Hepatocyte (in vitro differentiated cells): ENCODE results near the gene SIX3. TPM values are rescaled to one million over a fixed set of nuclear protein-coding genes. Genes with fewer than 3 reads are reported as not detected.

Experiments used
- DNase-seq: peaks from one replicate; pipeline ENCODE4 v3.0.0-alpha.2; 2016; ENCODE audit warnings: low spot score
- H2AFZ ChIP-seq: fragments of 200-600 bp; sonication (generic); 2 replicates; pipeline ENCODE4 v1.6.0; 2016; ENCODE audit warnings: antibody characterized with exemption, mild to moderate bottlenecking
- H3K27ac ChIP-seq: fragments of 200-600 bp; sonication (generic); 2 replicates; pipeline ENCODE4 v1.5.1; 2016; ENCODE audit warnings: mild to moderate bottlenecking
- H3K27me3 ChIP-seq: fragments of 200-600 bp; sonication (generic); 2 replicates; pipeline ENCODE4 v1.6.1; 2016
- H3K36me3 ChIP-seq: fragments of 200-600 bp; sonication (generic); replicated peaks from 2 replicates; pipeline ENCODE4 v1.5.1; 2016; ENCODE audit warnings: low read depth; ENCODE audit not compliant: insufficient read depth
- H3K4me1 ChIP-seq: fragments of 200-600 bp; sonication (generic); 2 replicates; pipeline ENCODE4 v1.5.1; 2016; ENCODE audit warnings: mild to moderate bottlenecking, moderate library complexity; ENCODE audit not compliant: insufficient read depth
- H3K4me2 ChIP-seq: fragments of 200-600 bp; sonication (generic); 2 replicates; pipeline ENCODE4 v1.6.0; 2016
- H3K4me3 ChIP-seq: fragments of 200-600 bp; sonication (generic); 2 replicates; pipeline ENCODE4 v1.5.1; 2016; ENCODE audit warnings: mild to moderate bottlenecking
- H3K79me2 ChIP-seq: fragments of 200-600 bp; sonication (generic); 2 replicates; pipeline ENCODE4 v1.6.0; 2017; ENCODE audit warnings: mild to moderate bottlenecking
- H3K9me2 ChIP-seq: fragments of 200-600 bp; sonication (generic); replicated peaks from 2 replicates; pipeline ENCODE4 v1.6.0; 2017; ENCODE audit warnings: mild to moderate bottlenecking; ENCODE audit not compliant: insufficient read depth
- H3K9me3 ChIP-seq: fragments of 200-600 bp; sonication (generic); 2 replicates; pipeline ENCODE4 v1.5.1; 2016; ENCODE audit warnings: low read depth, mild to moderate bottlenecking
- H4K20me1 ChIP-seq: fragments of 200-600 bp; sonication (generic); 2 replicates; pipeline ENCODE4 v1.6.0; 2016; ENCODE audit warnings: mild to moderate bottlenecking; ENCODE audit not compliant: insufficient read depth, poor library complexity, severe bottlenecking
- EZH2 ChIP-seq: fragments of 200-600 bp; sonication (generic); IDR thresholded peaks from 2 replicates; pipeline ENCODE4 v1.6.1; 2016; ENCODE audit warnings: antibody characterized with exemption, mild to moderate bottlenecking, borderline replicate concordance
- EZH2phosphoT487 ChIP-seq: fragments of 200-600 bp; sonication (generic); IDR thresholded peaks from one replicate; pipeline ENCODE4 v1.6.1; 2018; ENCODE audit warnings: antibody characterized with exemption, mild to moderate bottlenecking, low read depth, moderate library complexity; ENCODE audit not compliant: unreplicated experiment, severe bottlenecking
- WGBS: methylation state at CpG from one replicate; pipeline ENCODE4 v1.1.6; 2016; ENCODE audit warnings: low lambda C conversion rate; ENCODE audit errors: missing lambda C conversion rate; 5-methylcytosine and 5-hydroxymethylcytosine counted together
- polyA plus RNA-seq: library from polyadenylated mRNA; unstranded; fragments of >200 nt; fragmentation: Nextera tagmentation; extraction: Ambion mirVana; gene quantifications from 2 replicates; pipeline ENCODE4 v1.2.1, GENCODE V29; 2016
- small RNA-seq: library from RNA; depleted of rRNA; stranded (forward); fragments of <200 nt; gene quantifications from one replicate; pipeline ENCODE3, GENCODE V24; 2014
- total RNA-seq: library from RNA; depleted of rRNA; stranded (reverse); fragments of >200 nt; gene quantifications from 2 replicates; pipeline ENCODE4 v1.2.3, GENCODE V29; 2014
- TF ChIP-seq, protein P1 (sequence below): fragments of 200-600 bp; sonication (generic); IDR thresholded peaks from 2 replicates; pipeline ENCODE4 v1.5.1; 2016; ENCODE audit warnings: antibody characterized with exemption, mild to moderate bottlenecking; ENCODE audit not compliant: poor library complexity

Gene SIX3
- total and polyA plus RNA-seq, 2 experiments from 2014 or later: not detected

DNA sequence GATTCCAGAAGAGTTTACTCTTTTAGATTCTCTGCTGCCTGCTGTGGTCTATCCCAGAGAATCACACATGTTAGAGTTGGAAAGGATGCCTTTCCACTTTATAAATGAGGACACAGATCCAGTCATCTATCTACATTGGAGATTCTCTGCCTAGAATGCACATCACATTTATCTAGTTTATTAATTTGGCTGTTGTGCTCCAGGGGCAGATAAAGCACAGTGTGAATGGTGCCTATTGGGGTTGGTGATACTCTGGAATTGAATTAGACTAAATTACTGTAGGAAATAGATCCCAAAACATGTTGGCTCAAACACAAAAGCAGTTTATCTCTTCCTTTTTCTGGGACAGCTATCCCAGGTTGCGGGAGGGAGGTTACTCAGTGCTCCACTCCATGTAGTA is 52.9 kb downstream of the SIX3 start:
- H3K27ac ChIP-seq: no peak overlapping the region
- H3K27me3 ChIP-seq: peaks cover 70% of the 10 kb centered on the region
- TF ChIP-seq EZH2 (no peak), EZH2phosphoT487 (no peak)
- TF ChIP-seq, protein P1, sequence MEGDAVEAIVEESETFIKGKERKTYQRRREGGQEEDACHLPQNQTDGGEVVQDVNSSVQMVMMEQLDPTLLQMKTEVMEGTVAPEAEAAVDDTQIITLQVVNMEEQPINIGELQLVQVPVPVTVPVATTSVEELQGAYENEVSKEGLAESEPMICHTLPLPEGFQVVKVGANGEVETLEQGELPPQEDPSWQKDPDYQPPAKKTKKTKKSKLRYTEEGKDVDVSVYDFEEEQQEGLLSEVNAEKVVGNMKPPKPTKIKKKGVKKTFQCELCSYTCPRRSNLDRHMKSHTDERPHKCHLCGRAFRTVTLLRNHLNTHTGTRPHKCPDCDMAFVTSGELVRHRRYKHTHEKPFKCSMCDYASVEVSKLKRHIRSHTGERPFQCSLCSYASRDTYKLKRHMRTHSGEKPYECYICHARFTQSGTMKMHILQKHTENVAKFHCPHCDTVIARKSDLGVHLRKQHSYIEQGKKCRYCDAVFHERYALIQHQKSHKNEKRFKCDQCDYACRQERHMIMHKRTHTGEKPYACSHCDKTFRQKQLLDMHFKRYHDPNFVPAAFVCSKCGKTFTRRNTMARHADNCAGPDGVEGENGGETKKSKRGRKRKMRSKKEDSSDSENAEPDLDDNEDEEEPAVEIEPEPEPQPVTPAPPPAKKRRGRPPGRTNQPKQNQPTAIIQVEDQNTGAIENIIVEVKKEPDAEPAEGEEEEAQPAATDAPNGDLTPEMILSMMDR: no peak
- H3K4me1 ChIP-seq: no peaks in the 10 kb centered on the region
- no peak overlapping the region for H3K4me2 ChIP-seq
- no peaks in the 10 kb centered on the region for H4K20me1 ChIP-seq
- DNase-seq: no peak
- no peaks in the 10 kb centered on the region for H3K9me3 ChIP-seq
- 85% methylated on average over 1 of the region's 1 CpG for WGBS
- H3K4me3 ChIP-seq: no peak overlapping the region
- no peak overlapping the region for H2AFZ ChIP-seq
- no peaks in the 10 kb centered on the region for H3K79me2 ChIP-seq
- H3K9me2 ChIP-seq: no peaks in the 10 kb centered on the region
- no peaks in the 10 kb centered on the region for H3K36me3 ChIP-seq

Small RNA genes lying within 50 kb of the gene (small RNA-seq; reads per million reads assigned to genes)
- gene RF02246: not detected
- gene RF02247: not detected
- not detected for gene RF02248
- gene RF02250: not detected
- not detected for gene RF02251
- not detected for gene RF02252

Other genes starting within 250 kb of the SIX3 start
- gene SIX2, start 67.8 kb downstream of the SIX3 start, total RNA-seq: 0.32 and 0.53 TPM in 2 replicates
- gene SIX2, start 67.8 kb downstream of the SIX3 start, polyA plus RNA-seq: 1.1 and 1.3 TPM in 2 replicates